Measurements from ENCODE around the gene COL24A1. TPM values are rescaled to one million over a fixed set of nuclear protein-coding genes. Genes with fewer than 3 reads are reported as not detected.

COL24A1 gene
- total RNA-seq, 1 experiment from 2014 or later: 0.35 TPM

- Histone ChIP-seq H2AK5ac (ENCODE audit: insufficient read length, low read length) (no peak overlapping the region), H3K4me1 (ENCODE audit: insufficient read depth, low read length) (peaks cover 2% of the 10 kb centered on the region; the same call in 1 of the 2 replicates), H2BK20ac (ENCODE audit: low read depth, low read length, poor library complexity, severe bottlenecking) (no peak overlapping the region), H3K27me3 (ENCODE audit: insufficient read depth, low read length) (no peaks in the 10 kb centered on the region), H3K79me1 (ENCODE audit: insufficient read depth, low read depth, low read length, poor library complexity, severe bottlenecking) (no peaks in the 10 kb centered on the region), H4K20me1 (ENCODE audit: control insufficient read depth, insufficient read depth, insufficient read length) (no peaks in the 10 kb centered on the region), H3K14ac (ENCODE audit: insufficient read depth, low read length) (no peak overlapping the region), H3K56ac (ENCODE audit: insufficient read length, low read depth, low read length) (no peak overlapping the region), H3K23me2 (ENCODE audit: insufficient read length, low read depth, low read length, poor library complexity, severe bottlenecking) (peaks cover 8% of the 10 kb centered on the region), H3K4me2 (ENCODE audit: insufficient read depth, insufficient read length, low read length) (no peak overlapping the region), H3K9ac (ENCODE audit: extremely low read depth, insufficient read length, low read length) (no peak overlapping the region), H3K23ac (ENCODE audit: insufficient read length, low read depth, low read length) (no peak overlapping the region), H4K91ac (ENCODE audit: insufficient read length, low read depth, low read length) (no peak overlapping the region), H3K79me2 (ENCODE audit: insufficient read depth, low read length) (peaks cover 16% of the 10 kb centered on the region; the same call in 1 of the 2 replicates), H3K18ac (ENCODE audit: insufficient read length, low read depth, low read length) (no peak overlapping the region), H2BK120ac (ENCODE audit: low read depth, low read length, poor library complexity, severe bottlenecking) (no peak overlapping the region), H3T11ph (ENCODE audit: low read length) (no peak overlapping the region), H3K4ac (ENCODE audit: low read depth, low read length) (no peak overlapping the region), H3K27ac (ENCODE audit: insufficient read length, low read depth, low read length) (no peak overlapping the region), H4K8ac (replicated peaks; ENCODE audit: insufficient read length, low read depth, low read length) (no peak overlapping the region), H2AFZ (ENCODE audit: low read length) (no peak overlapping the region), H2BK5ac (ENCODE audit: insufficient read length, low read length) (no peak overlapping the region), H3K9me3 (ENCODE audit: control insufficient read depth, low read depth, low read length) (no peaks in the 10 kb centered on the region), H2BK12ac (ENCODE audit: insufficient read length, low read depth, low read length) (no peak overlapping the region), H4K5ac (ENCODE audit: insufficient read length, low read depth, low read length) (no peak overlapping the region), H2BK15ac (ENCODE audit: low read depth, low read length) (no peak overlapping the region)
- TF ChIP-seq CTCF (conservative IDR thresholded peaks at IDR 0.05): no peak
- H3K4me3 Mint-ChIP-seq: no peak overlapping the region; a peak in 2 of 5 replicates
- no peak overlapping the region for H3K27ac Mint-ChIP-seq
- H3K36me3 Mint-ChIP-seq (ENCODE audit: insufficient read depth in 1 of 3, low read depth in 3 of 3): peaks cover 13 to 38% (median 37%) of the 10 kb centered on the region in 3 experiments; a peak in 6 of 7 replicates
- no peaks in the 10 kb centered on the region for H3K9me3 Mint-ChIP-seq
- no peaks in the 10 kb centered on the region for H3K27me3 Mint-ChIP-seq (ENCODE audit: low read depth)
- peaks cover 2 to 4% of the 10 kb centered on the region in 2 experiments; a peak in 1 of 4 replicates for H3K4me1 Mint-ChIP-seq
- WGBS (ENCODE audit: extremely low coverage, insufficient read length, low lambda C conversion rate): no CpG with 5 or more reads among the region's 3 CpGs
- no peak for DNase-seq
Measured at GRCh38 chr1:85705940-85706339, 450.6 kb downstream of the COL24A1 start.
